ENCODE data around the gene DOCK7.
A peak's percentile ranks its signal among the peaks of the same experiment; 100 is the strongest.

Gene DOCK7

DNA sequence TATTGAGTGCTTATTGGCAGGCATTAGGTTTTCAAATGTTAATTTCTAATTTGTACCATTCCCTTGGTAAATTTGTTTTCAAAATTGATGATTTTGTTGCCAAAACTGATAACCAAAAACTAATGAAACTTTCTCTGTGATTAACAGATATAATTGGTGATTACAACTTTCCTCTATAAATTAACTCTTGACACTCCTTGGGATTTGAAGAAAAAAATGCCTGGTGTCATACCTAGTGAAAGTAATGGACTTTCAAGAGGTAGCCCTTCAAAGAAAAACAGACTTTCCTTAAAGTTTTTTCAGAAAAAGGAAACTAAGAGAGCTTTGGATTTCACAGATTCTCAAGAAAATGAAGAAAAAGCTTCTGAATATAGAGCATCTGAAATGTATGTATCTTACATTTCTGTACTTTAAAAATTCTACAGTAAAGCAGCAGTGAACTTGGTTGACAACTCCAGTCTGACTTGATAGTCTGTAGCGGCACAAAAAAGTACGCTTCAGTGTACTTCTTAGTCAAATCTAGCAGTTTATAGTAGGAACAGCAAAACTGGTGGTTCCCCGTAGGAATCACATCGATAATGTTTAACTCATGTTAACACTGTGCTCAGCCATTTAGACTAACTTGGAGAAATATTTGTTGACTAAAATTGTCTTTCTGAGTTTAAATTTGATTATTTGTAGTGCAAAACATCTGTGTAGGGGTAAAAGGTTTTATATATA, 248.4 kb downstream of the DOCK7 start:
- DNase-seq = no peak

DNA sequence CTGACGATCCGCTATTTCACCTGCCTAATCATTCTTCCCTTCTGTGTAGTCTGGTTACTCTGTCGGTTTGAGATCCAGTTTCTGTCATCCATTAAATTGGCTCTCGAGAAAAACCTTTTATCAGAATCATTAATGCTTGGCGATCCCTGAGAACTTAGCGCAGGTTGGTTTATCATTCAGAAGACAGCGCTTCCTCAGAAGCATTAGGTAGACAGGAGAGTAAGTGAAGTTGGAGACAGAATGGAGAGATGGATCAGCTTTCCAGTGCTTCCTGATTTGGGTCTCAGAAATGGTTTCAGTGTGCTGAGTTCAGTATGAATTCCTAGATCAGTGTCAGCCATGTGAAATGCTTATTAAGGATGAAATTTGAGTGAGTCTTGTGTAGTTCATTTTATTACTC, 250.0 kb downstream of the DOCK7 start:
- DNase-seq = no peak

- DNase-seq = no peak
Measured at GRCh38 chr1:62437273-62437940, 250.8 kb downstream of the DOCK7 start.

DNA sequence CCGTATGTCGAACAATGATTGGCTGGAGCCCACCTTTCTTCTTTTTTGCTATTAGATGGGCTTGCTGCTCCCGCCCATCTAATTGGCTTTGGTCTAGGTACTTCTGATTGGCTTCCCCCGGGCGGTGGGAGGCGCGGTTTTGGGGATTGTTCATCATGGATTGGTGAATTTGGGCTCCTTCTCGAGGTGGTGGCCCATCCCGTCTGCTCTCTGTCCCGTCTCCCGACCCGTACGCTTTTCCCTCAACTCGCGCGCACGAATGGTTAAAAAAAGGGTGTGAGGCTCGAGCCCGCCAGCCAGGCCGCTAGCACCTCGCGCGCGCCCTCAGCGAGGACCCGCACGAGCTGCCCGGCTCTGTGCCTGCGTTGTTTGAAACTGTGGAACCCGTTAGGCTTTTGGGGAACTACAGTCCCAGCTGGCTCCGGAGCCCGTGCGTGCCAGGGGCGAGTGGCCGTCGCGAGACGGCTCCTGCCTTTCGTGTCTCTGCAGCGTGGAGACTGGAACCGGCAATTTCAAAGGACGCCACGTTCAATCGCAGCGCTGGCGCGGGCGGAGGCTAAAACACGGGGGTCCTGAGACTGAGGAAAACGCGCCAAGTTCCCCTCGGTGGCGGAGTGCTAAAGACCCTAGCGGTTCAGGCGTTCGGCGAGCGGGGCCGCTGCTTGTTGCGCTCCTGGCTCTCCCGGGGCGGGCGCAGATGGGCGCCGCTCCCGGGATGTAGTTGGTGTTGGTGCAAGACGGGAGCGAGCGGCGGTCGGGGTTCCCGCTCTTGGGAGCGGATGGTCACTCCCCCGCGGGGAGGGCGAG, 251.5 kb downstream of the DOCK7 start, which contains the start of gene USP1:
Gene USP1 (plus strand): TSS at position 584 of the 807 bp plus-strand sequence. CDS start 2,819 bp downstream, outside the sequence.
- peak; percentile 100 for DNase-seq

- no peak for DNase-seq
Measured at GRCh38 chr1:62436039-62436465, 252.1 kb downstream of the DOCK7 start.

GRCh38 chr1:62435231-62436038, 252.8 kb downstream of the DOCK7 start:
- DNase-seq = peak; percentile 39

- DNase-seq = no peak
Measured at GRCh38 chr1:62434618-62435001, 253.6 kb downstream of the DOCK7 start.

DNA sequence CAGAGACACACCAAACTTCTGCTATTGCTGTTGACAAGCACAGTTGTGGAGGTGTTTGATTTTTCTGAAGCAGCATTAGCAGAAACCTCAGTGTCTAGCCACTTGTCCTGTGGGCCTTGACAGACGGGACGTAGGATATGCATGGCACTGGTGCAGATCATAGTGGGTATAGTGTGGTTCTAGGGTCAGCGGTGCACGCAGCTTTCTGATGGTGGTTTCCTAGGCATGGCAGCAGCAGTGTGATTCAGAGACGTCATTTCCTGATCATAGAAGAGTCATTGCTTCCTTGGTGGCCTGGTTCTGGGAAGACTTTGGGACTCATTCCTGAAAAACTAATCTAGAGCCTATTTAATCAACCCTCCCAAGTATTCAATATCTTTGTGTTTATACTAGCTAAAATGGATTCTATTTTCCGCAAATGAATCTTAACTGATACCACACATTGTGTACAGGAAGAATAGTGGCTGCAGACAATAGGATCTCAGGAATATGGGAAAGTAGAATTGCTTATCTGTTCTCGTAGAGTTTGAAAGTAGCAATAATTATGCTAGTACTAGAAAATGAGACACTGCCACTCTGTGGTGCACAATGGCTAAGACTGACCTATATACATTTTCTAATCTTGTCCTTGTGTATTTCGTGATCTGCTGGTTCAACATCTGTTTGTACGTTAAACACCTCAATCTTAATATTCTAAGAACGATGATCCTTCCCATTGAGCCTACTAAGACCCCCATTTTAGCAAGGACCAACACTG, 254.1 kb downstream of the DOCK7 start:
- DNase-seq = peak; percentile 21

GRCh38 chr1:62429581-62429980, 258.6 kb downstream of the DOCK7 start:
- no peak for DNase-seq

DNA sequence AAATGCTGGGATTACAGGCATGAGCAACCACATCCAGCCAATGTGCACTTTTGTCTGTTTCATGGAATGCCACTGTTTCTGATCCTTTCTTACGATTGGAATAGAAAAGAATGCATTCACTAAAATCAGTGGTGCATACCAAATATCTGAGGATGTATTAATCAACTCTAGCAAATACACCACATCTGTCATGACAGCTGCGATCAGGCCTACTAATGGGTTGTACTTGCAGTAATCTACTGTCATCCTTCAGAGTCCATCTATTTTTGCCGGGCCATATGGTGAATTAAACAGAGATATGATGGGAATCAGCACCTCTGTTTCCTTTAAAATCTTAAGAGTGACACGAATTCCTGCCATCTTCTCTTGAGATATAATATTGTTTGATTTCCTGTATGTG, 259.8 kb downstream of the DOCK7 start:
- DNase-seq = no peak

- DNase-seq = no peak
Measured at GRCh38 chr1:62426794-62427193, 261.4 kb downstream of the DOCK7 start.

DNA sequence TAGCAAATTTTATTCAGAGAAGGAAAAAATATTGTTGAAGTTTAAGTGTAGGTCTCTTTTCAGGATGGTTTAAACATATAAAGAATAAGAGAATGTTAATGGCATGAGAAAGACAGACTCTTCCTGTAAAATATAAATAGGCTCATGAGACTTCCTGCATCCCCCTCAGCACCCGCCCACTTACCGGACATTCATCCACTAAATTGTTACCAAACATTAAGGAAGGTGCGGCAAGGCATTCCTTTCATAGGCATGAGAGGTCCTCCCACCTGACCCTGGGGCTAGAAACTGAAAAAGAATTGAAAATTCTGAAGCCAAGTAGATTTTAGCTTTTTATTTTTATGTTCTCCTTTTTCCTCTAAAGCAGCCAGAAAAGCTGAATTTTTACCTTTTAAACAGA, 261.9 kb downstream of the DOCK7 start:
- DNase-seq = no peak

- DNase-seq = no peak
Measured at GRCh38 chr1:62425041-62425440, 263.1 kb downstream of the DOCK7 start.

DNA sequence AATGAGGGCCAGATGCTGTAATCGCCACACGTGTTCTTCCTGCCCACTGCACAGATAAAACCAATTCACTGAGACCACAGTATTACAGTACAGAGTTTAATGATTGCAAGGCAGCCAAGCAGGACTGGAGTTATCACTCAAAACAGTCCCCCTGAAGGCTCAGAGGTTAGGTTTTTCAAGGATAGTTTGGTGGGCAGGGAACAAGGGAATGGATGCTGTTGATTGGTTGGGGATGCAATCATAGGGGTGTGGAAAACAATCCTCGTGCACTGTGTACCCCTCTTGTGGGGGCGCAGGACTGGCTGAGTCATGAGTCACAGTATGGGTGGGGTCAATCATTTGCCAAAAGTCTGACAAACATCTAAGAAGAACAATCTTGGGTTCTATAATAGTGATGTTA, 263.8 kb downstream of the DOCK7 start:
- no peak for DNase-seq

DNA sequence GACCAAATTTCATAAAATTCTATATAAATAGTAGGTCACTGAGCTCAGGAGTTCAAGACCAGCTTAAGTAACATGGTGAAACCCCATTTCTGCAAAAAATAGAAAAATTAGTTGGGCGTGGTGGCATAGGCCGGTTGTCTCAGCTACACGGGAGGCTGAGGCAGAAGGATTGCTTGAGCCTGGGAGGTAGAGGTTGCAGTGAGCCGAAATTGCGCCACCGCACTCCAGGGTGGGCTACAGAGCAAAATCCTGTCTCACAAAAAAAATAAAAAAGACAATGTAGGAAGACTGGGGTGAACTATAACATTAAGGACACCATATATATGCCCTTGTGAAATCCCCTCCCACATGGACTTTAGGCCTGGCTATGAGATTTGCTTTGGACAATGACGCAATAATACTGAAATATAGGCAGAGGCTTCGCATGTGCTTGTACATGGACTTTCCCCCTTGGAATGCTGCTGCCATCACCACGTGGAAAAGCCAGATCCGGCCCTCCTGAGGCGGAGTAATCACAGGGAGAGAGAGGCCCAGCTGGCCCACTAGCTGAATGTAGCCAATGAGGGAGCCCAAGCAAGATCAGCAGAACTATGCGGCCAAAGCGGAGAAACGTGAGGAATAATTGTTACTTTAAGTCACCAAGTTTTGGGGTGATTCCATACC, 264.5 kb downstream of the DOCK7 start:
- no peak for DNase-seq

DNA sequence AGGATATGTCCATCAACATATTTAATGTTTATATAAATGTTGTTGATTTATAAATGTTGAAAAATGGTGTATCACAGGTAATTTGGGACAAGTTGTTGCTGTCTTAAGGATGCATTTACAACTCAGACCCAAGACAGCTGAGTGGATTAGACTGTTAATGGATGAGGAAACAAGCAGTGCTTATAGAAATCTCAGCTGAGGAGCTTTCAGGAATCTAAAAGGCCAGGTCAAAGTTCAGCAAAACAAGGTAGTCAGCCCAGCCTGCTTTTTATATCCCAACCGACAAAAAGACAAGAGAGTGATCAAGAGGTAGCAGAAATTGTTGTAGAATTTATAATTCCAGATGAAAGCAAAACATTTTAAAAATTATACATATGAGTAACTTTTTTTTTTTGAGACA, 268.0 kb downstream of the DOCK7 start:
- DNase-seq = no peak

DNA sequence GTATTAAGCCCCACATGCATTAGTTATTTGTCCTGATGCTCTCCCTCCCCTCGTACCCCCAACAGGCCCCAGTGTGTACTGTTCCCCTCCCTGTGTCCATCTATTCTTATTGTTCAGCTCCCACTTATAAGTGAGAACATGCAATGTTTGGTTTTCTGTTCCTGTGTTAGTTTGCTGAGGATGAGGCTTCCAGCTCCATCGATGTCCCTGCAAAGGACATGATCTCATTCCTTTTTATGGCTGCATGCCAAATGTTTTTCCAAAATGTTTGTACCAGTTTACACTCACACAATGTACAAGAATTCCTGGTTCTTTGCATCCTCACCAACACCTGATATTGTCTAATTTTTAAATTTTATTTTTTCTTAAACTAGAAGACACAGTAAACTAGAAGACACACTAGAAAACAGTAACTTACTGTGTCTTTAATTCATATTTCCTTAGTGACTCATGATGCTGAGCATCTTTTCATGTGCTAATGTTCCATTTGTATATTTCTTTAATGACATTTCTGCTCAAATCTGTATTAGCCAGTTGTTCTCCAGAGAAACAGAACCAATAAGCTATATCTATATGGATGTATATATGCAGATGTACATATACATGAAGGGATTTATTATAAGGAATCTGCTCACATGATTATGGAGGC, 270.7 kb downstream of the DOCK7 start:
- no peak for DNase-seq

- DNase-seq = no peak
Measured at GRCh38 chr1:62415687-62416086, 272.5 kb downstream of the DOCK7 start.

DNA sequence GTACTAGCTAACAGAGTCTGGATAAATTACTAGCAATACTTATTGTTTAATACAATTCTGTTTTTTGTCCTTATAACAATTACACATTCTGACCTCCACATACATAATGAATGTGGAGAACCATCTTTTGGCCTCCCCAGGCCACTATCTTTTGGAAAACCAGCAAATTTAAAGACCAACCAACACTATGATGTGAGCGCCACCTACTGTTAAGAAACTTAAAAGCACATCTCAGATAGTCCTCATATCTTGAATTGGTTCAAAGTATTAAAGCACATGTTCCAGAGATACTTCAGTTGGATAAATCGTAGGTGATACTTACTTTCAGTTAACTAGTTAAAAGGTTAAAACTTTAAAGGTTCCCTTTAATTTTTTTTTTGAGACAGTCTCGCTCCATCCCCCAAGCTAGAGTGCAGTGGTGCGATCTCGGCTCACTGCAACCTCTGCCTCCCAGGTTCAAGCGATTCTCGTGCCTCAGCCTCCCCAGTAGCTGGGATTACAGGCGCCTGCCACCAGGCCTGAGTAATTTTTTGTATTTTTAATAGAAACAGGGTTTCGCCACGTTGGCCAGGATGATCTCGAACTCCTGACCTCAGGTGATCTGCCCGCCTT, 280.7 kb downstream of the DOCK7 start:
- DNase-seq = peak; percentile 31

DNA sequence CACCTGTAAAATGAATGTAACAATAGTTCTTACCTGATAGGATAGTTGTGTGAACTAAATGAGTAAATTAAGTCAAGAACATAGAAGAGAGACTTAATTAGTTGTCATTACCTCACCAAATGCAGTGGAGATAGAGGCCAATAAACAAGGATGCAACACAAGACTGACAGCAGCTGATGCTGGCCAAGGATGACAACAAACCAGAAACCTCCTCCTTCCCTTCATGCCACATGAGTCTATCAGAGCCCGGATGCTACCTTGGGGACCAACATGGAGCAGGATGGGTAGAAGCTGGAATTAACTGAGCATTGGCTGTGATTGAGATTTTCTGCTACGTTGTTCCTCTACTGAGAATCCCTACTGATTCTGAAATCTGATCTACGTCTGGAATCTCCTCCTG, 281.6 kb downstream of the DOCK7 start:
- no peak for DNase-seq

DNA sequence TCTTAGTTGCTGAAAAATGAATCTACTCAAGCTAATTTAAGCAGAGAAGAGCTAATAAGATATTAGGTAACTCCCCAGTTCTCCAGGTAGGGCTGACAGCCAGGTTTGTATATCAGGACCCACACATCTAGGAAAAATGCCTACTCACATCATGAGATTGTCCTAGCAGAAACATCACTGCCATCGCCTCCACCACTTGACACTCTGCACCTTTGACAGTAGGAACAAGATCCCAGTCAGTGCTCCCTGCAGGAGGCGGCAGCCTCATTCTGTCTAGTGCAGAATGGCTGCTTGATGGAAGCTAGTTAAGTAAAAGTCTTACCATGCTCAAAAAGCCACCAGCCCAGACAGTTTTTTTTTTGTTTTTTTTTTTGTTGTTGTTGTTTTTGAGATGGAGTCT, 282.9 kb downstream of the DOCK7 start:
- DNase-seq = no peak

Data from HCEC 1CT (cell line).